Neural progenitor cell (in vitro differentiated cells): ENCODE measurements around the gene ADCY2. TPM values are rescaled to one million over a fixed set of nuclear protein-coding genes. Genes with fewer than 3 reads are reported as not detected.

Experiments
- DNase-seq: peaks from one replicate; pipeline ENCODE4 v3.0.0-alpha.2; 2016; ENCODE audit warnings: low spot score
- H2AFZ ChIP-seq: fragments of 200-600 bp; sonication (generic); replicated peaks from 2 replicates; pipeline ENCODE4 v1.6.1; 2016; ENCODE audit warnings: antibody characterized with exemption
- H3F3A ChIP-seq: fragments of 200-600 bp; sonication (generic); 2 replicates; pipeline ENCODE4 v1.6.1; 2016; ENCODE audit warnings: antibody characterized with exemption, low read depth
- H3K27ac ChIP-seq: fragments of 200-600 bp; sonication (generic); 2 replicates; pipeline ENCODE4 v1.5.1; 2016; ENCODE audit warnings: mild to moderate bottlenecking
- H3K27me3 ChIP-seq: fragments of 200-600 bp; sonication (generic); 2 replicates; pipeline ENCODE4 v1.6.1; 2016; ENCODE audit warnings: mild to moderate bottlenecking, moderate library complexity
- H3K36me3 ChIP-seq: fragments of 200-600 bp; sonication (generic); 2 replicates; pipeline ENCODE4 v1.5.1; 2016
- H3K4me1 ChIP-seq: fragments of 200-600 bp; sonication (generic); 2 replicates; pipeline ENCODE4 v1.6.1; 2016; ENCODE audit warnings: mixed run types
- H3K4me2 ChIP-seq: fragments of 200-600 bp; sonication (generic); 2 replicates; pipeline ENCODE4 v1.6.1; 2016
- H3K4me3 ChIP-seq: fragments of 200-600 bp; sonication (generic); 2 replicates; pipeline ENCODE4 v1.5.1; 2016
- H3K79me2 ChIP-seq: fragments of 200-600 bp; sonication (generic); 2 replicates; pipeline ENCODE4 v1.6.1; 2016; ENCODE audit warnings: low read depth
- H3K9ac ChIP-seq: fragments of 200-600 bp; sonication (generic); 2 replicates; pipeline ENCODE4 v1.6.1; 2016
- H3K9me3 ChIP-seq: fragments of 200-600 bp; sonication (generic); 2 replicates; pipeline ENCODE4 v1.5.1; 2016; ENCODE audit warnings: low read depth
- H4K20me1 ChIP-seq: fragments of 200-600 bp; sonication (generic); 2 replicates; pipeline ENCODE4 v1.6.1; 2016; ENCODE audit warnings: low read depth
- H3K27ac Mint-ChIP-seq: 3 replicates; pipeline ENCODE4 v1.8.0; 2021; ENCODE audit warnings: mixed read lengths
- H3K27me3 Mint-ChIP-seq: 2 replicates; pipeline ENCODE4 v1.8.0; 2022; ENCODE audit warnings: low read depth, mild to moderate bottlenecking, inconsistent platforms, moderate library complexity, mixed read lengths; ENCODE audit not compliant: insufficient read depth
- H3K36me3 Mint-ChIP-seq: 3 replicates; pipeline ENCODE4 v1.8.0; 2021; ENCODE audit warnings: mixed read lengths
- H3K4me1 Mint-ChIP-seq: 3 replicates; pipeline ENCODE4 v1.8.0; 2021; ENCODE audit warnings: mixed read lengths
- H3K4me3 Mint-ChIP-seq: 3 replicates; pipeline ENCODE4 v1.8.0; 2021; ENCODE audit warnings: mild to moderate bottlenecking, moderate library complexity, mixed read lengths
- H3K9me3 Mint-ChIP-seq: 3 replicates; pipeline ENCODE4 v1.8.0; 2020; ENCODE audit warnings: mixed read lengths
- EZH2 ChIP-seq: fragments of 200-600 bp; sonication (generic); IDR thresholded peaks from 2 replicates; pipeline ENCODE4 v1.6.1; 2017; ENCODE audit warnings: antibody characterized with exemption, mild to moderate bottlenecking, moderate library complexity
- EZH2phosphoT487 ChIP-seq: fragments of 200-600 bp; sonication (generic); IDR thresholded peaks from 2 replicates; pipeline ENCODE4 v1.6.1; 2017; ENCODE audit warnings: antibody characterized with exemption
- total RNA-seq: library from RNA; depleted of rRNA; stranded (reverse); fragments of >200 nt; gene quantifications from 2 replicates; pipeline ENCODE4 v1.2.3, GENCODE V29; 2015; ENCODE audit warnings: low replicate concordance
- TF ChIP-seq, protein P1 (sequence below): fragments of 200-600 bp; sonication (generic); IDR thresholded peaks from 2 replicates; pipeline ENCODE4 v1.5.1; 2017; ENCODE audit warnings: antibody characterized with exemption, mild to moderate bottlenecking

Gene ADCY2
- total RNA-seq, 1 donor from 2014 or later: 1.2 TPM

DNA sequence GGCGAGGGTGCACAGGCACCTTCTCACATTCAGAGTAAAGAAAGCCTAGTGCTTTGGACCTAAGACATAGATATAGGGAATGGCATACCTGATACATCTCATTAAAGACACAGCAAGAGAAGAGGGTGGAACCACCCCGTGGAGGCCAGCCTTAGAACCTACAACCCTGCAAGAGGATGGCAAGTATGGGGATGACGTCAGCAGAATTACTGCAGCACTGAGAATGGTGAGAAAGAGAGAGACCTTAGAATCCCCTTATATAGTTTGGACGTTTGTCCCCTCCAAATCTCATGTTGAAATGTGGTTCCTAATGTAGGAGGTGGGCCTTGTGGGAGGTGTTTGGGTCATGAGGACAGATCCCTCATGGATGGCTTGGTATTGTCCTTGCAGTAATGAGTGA is 28.2 kb upstream of the ADCY2 start:
- Histone ChIP-seq H3K9me3 (no peaks in the 10 kb centered on the region), H3K27me3 (no peaks in the 10 kb centered on the region), H3K4me3 (no peak overlapping the region), H3F3A (no peaks in the 10 kb centered on the region), H2AFZ (no peak overlapping the region), H4K20me1 (no peaks in the 10 kb centered on the region), H3K4me2 (no peak overlapping the region), H3K4me1 (no peaks in the 10 kb centered on the region), H3K36me3 (no peaks in the 10 kb centered on the region), H3K79me2 (no peaks in the 10 kb centered on the region), H3K27ac (no peak overlapping the region), H3K9ac (no peak overlapping the region)
- H3K36me3 Mint-ChIP-seq: no peaks in the 10 kb centered on the region
- no peak overlapping the region for H3K27ac Mint-ChIP-seq
- peaks cover 19% of the 10 kb centered on the region for H3K9me3 Mint-ChIP-seq
- peaks cover 12% of the 10 kb centered on the region for H3K27me3 Mint-ChIP-seq
- no peak overlapping the region for H3K4me3 Mint-ChIP-seq
- TF ChIP-seq EZH2 (no peak), EZH2phosphoT487 (no peak)
- TF ChIP-seq, protein P1, sequence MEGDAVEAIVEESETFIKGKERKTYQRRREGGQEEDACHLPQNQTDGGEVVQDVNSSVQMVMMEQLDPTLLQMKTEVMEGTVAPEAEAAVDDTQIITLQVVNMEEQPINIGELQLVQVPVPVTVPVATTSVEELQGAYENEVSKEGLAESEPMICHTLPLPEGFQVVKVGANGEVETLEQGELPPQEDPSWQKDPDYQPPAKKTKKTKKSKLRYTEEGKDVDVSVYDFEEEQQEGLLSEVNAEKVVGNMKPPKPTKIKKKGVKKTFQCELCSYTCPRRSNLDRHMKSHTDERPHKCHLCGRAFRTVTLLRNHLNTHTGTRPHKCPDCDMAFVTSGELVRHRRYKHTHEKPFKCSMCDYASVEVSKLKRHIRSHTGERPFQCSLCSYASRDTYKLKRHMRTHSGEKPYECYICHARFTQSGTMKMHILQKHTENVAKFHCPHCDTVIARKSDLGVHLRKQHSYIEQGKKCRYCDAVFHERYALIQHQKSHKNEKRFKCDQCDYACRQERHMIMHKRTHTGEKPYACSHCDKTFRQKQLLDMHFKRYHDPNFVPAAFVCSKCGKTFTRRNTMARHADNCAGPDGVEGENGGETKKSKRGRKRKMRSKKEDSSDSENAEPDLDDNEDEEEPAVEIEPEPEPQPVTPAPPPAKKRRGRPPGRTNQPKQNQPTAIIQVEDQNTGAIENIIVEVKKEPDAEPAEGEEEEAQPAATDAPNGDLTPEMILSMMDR: no peak
- DNase-seq: no peak
- H3K4me1 Mint-ChIP-seq: no peaks in the 10 kb centered on the region

DNA sequence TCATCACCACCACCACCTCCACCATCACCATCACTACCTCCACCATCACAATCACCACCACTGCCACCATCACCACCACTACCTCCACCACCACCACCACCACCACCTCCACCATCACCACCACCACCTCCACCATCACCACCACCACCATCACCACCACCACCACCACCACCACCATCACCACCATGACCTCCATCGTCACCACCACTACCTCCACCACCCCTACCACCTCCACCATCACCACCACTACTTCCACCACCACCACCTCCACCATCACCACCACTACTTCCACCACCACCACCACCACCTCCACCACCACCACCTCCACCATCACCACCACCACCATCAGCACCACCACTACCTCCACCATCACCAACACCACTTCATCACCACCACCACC is 23.5 kb upstream of the ADCY2 start:
- no peaks in the 10 kb centered on the region for H3F3A ChIP-seq
- no peaks in the 10 kb centered on the region for H3K36me3 Mint-ChIP-seq
- H3K4me1 Mint-ChIP-seq: no peaks in the 10 kb centered on the region
- H2AFZ ChIP-seq: no peak overlapping the region
- no peak overlapping the region for H3K4me2 ChIP-seq
- no peak overlapping the region for H3K27ac ChIP-seq
- no peak for DNase-seq
- H3K4me1 ChIP-seq: no peaks in the 10 kb centered on the region
- peaks cover 12% of the 10 kb centered on the region for H3K27me3 Mint-ChIP-seq
- TF ChIP-seq, protein P1: no peak
- TF ChIP-seq EZH2phosphoT487 (no peak), EZH2 (no peak)
- no peak overlapping the region for H3K4me3 Mint-ChIP-seq
- H3K9me3 ChIP-seq: no peaks in the 10 kb centered on the region
- peaks cover 29% of the 10 kb centered on the region for H3K9me3 Mint-ChIP-seq
- no peaks in the 10 kb centered on the region for H3K36me3 ChIP-seq
- H3K9ac ChIP-seq: no peak overlapping the region
- H3K27me3 ChIP-seq: no peaks in the 10 kb centered on the region
- H3K79me2 ChIP-seq: no peaks in the 10 kb centered on the region
- no peaks in the 10 kb centered on the region for H4K20me1 ChIP-seq
- H3K27ac Mint-ChIP-seq: no peak overlapping the region
- H3K4me3 ChIP-seq: no peak overlapping the region

DNA sequence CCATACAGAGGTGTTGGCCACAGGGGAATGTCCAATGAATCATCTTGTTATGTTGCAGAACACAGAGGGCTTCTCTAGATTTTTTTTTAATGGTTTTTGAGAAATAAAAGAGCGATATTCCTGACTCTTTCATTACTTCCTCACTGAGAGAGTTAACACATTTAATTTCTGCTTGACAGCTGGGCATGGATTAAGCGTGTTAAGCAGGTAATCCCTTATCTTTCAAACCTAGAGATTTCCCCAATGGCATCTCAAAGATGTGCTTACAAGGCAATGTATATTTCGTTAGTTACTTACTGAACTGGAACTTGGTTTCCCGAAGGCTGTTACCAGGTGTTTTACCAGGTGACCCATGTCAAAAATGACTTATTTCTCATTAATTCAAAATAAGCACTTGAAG is 21.8 kb upstream of the ADCY2 start:
- Histone ChIP-seq H2AFZ (no peak overlapping the region), H3K27ac (no peak overlapping the region), H3K27me3 (no peaks in the 10 kb centered on the region), H3K79me2 (no peaks in the 10 kb centered on the region), H3K4me1 (no peaks in the 10 kb centered on the region), H3K9ac (no peak overlapping the region), H3F3A (no peaks in the 10 kb centered on the region), H3K9me3 (no peaks in the 10 kb centered on the region), H3K4me2 (no peak overlapping the region), H3K4me3 (no peak overlapping the region), H4K20me1 (no peaks in the 10 kb centered on the region), H3K36me3 (no peaks in the 10 kb centered on the region)
- H3K9me3 Mint-ChIP-seq: peaks cover 24% of the 10 kb centered on the region
- H3K27ac Mint-ChIP-seq: no peak overlapping the region
- no peak for DNase-seq
- no peak overlapping the region for H3K4me3 Mint-ChIP-seq
- no peaks in the 10 kb centered on the region for H3K4me1 Mint-ChIP-seq
- H3K36me3 Mint-ChIP-seq: no peaks in the 10 kb centered on the region
- H3K27me3 Mint-ChIP-seq: peaks cover 14% of the 10 kb centered on the region
- TF ChIP-seq EZH2 (no peak), EZH2phosphoT487 (no peak)
- TF ChIP-seq, protein P1: no peak
